Inferior parietal cortex (tissue), 1 donor: ENCODE results near the gene VAX1.
A peak's percentile ranks its signal among the peaks of the same experiment; 100 is the strongest.
"Not testable (repeated sequence)": the region's sequence is repeated elsewhere in the genome, so short reads cannot be mapped to it uniquely, and the experiment has no call there.

Experiments
- DNase-seq: peaks from one replicate; pipeline ENCODE4 v3.0.0-alpha.2; 2016; ENCODE audit errors: extremely low spot score

Gene VAX1

GRCh38 chr10:117137911-117138642 lies at the start of gene VAX1:
Gene VAX1, minus strand, starts transcription at chr10:117138270. Its CDS starts 214 bp downstream, at chr10:117138056.
- no peak for DNase-seq

GRCh38 chr10:117186832-117187615 lies 49.0 kb upstream of the VAX1 start:
- DNase-seq: no peak

- not testable (repeated sequence) for DNase-seq
Observed at GRCh38 chr10:117185817-117186216, 47.7 kb upstream of the VAX1 start.

- DNase-seq: no peak
Observed at GRCh38 chr10:117184821-117185220, 46.8 kb upstream of the VAX1 start.

- no peak for DNase-seq
Observed at GRCh38 chr10:117184296-117184695, 46.2 kb upstream of the VAX1 start.

GRCh38 chr10:117178190-117178589 lies 40.1 kb upstream of the VAX1 start:
- no peak for DNase-seq

GRCh38 chr10:117175901-117176534 lies 37.9 kb upstream of the VAX1 start:
- DNase-seq: peak; percentile 90

GRCh38 chr10:117175215-117175900 lies 37.3 kb upstream of the VAX1 start:
- DNase-seq: no peak

- DNase-seq: peak; percentile 94
Observed at GRCh38 chr10:117174439-117175214, 36.6 kb upstream of the VAX1 start.

GRCh38 chr10:117170244-117170643 lies 32.2 kb upstream of the VAX1 start:
- DNase-seq: no peak

GRCh38 chr10:117169480-117169879 lies 31.4 kb upstream of the VAX1 start:
- DNase-seq: no peak

- DNase-seq: no peak
Observed at GRCh38 chr10:117168729-117169128, 30.7 kb upstream of the VAX1 start.

- no peak for DNase-seq
Observed at GRCh38 chr10:117167789-117168674, 30.0 kb upstream of the VAX1 start.

- DNase-seq: no peak
Observed at GRCh38 chr10:117167346-117167788, 29.3 kb upstream of the VAX1 start.

GRCh38 chr10:117166418-117167345 lies 28.6 kb upstream of the VAX1 start:
- DNase-seq: no peak

GRCh38 chr10:117165538-117166417 lies 27.7 kb upstream of the VAX1 start:
- no peak for DNase-seq

GRCh38 chr10:117164592-117165537 lies 26.8 kb upstream of the VAX1 start:
- no peak for DNase-seq
